Brain microvascular endothelial cell (primary cell): ENCODE data around the gene ZNF80.
"Not testable (repeated sequence)": the region's sequence is repeated elsewhere in the genome, so short reads cannot be mapped to it uniquely, and the experiment has no call there.

Source experiments
- DNase-seq: peaks from one replicate; pipeline ENCODE4 v3.0.0-alpha.2; 2020
- H3K27ac ChIP-seq: fragments of 250-450 bp; sonication (Bioruptor Pico); 2 replicates; pipeline ENCODE4 v1.5.1; 2020; ENCODE audit warnings: mild to moderate bottlenecking, moderate library complexity
- H3K27me3 ChIP-seq: fragments of 250-450 bp; sonication (Bioruptor Pico); replicated peaks from 2 replicates; pipeline ENCODE4 v1.5.1; 2020; ENCODE audit warnings: mild to moderate bottlenecking
- H3K36me3 ChIP-seq: fragments of 250-450 bp; sonication (Bioruptor Pico); replicated peaks from 2 replicates; pipeline ENCODE4 v1.5.1; 2020; ENCODE audit warnings: mild to moderate bottlenecking
- H3K4me3 ChIP-seq: 2 replicates; pipeline ENCODE4 v1.5.1; 2011; ENCODE audit warnings: low read depth, mild to moderate bottlenecking, control low read depth, low read length, moderate library complexity
- in situ Hi-C: cut with HindIII; loops from 2 replicates; pipeline ENCODE4 v1.10.0; 2017; ENCODE audit warnings: low sequenced_read_pairs, low pct_ligation_motif_present
- TF ChIP-seq, protein P1 (sequence below): IDR thresholded peaks from 2 replicates; pipeline ENCODE4 v1.5.1; 2011; ENCODE audit warnings: low read depth, mild to moderate bottlenecking, moderate library complexity, low read length, control low read depth, inconsistent platforms; ENCODE audit errors: missing control alignments

Gene ZNF80

DNA sequence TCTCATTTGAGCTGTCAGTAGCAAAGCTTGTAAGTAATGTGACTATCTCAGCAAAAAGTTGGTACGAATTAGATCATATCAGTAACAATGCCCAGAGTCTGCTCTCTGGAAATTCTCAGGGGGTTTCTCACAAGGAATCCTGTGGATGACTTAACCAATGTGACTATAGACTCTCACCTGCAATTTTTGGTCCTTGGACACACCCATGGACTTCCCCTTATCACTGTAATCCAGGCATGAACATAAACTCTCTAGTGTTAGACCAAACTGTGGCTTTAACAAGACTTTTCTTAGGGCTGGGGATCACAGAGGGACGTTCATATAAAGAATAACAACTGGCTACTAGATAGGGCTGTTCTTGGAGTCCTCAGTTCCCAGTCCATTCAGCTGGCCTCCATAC is 3.9 kb upstream of the ZNF80 start:
- Histone ChIP-seq H3K36me3 (no peaks in the 10 kb centered on the region), H3K27me3 (no peaks in the 10 kb centered on the region), H3K4me3 (no peak overlapping the region), H3K27ac (no peak overlapping the region)
- TF ChIP-seq, protein P1, sequence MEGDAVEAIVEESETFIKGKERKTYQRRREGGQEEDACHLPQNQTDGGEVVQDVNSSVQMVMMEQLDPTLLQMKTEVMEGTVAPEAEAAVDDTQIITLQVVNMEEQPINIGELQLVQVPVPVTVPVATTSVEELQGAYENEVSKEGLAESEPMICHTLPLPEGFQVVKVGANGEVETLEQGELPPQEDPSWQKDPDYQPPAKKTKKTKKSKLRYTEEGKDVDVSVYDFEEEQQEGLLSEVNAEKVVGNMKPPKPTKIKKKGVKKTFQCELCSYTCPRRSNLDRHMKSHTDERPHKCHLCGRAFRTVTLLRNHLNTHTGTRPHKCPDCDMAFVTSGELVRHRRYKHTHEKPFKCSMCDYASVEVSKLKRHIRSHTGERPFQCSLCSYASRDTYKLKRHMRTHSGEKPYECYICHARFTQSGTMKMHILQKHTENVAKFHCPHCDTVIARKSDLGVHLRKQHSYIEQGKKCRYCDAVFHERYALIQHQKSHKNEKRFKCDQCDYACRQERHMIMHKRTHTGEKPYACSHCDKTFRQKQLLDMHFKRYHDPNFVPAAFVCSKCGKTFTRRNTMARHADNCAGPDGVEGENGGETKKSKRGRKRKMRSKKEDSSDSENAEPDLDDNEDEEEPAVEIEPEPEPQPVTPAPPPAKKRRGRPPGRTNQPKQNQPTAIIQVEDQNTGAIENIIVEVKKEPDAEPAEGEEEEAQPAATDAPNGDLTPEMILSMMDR = no peak
- no peak for DNase-seq
- in situ Hi-C loops = no loop called here

DNA sequence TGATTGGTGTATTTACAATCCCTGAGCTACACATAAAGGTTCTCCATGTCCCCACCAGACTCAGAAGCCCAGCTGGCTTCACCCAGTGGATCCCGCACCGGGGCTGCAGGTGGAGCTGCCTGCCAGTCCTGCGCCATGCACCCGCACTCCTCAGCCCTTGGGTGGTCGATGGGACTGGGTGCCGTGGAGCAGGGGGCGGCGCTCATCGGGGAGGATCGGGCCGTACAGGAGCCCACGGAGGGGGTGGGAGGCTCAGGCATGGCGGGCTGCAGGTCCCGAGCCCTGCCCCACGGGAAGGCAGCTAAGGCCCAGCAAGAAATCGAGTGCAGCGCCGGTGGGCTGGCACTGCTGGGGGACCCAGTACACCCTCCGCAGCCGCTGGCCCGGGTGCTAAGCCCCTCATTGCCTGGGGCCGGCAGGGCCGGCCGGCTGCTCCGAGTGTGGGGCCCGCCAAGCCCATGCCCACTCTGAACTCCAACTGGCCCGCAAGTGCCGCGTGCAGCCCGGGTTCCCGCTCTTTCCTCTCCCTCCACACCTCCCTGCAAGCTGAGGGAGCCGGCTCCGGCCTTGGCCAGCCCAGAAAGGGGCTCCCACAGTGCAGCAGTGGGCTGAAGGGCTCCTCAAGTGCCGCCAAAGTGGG is 888 bp upstream of the ZNF80 start:
- DNase-seq, H3K27me3 ChIP-seq, H3K36me3 ChIP-seq, H3K4me3 ChIP-seq, H3K27ac ChIP-seq, in situ Hi-C loops: not testable (repeated sequence)

DNA sequence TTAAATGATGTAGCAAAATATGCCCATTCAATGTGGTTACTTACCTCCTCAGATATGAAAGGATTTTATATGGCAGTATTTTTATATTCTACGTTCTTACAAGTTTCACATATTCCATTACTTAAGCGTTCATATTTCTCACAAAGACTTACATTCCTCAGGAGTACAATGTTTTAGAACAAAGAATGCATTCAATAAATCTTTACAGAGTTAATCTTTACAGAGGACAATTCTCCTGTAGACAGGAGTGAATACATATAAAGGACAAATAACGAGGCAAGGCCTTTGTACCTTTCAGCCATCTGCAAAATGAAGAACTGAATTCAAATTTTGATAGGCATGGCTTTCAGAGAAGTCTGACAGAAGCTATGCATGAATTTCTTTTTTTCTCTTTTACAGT is 1.9 kb downstream of the ZNF80 start:
- in situ Hi-C loops = no loop called here
- Histone ChIP-seq H3K4me3 (no peak overlapping the region), H3K27me3 (no peaks in the 10 kb centered on the region), H3K36me3 (no peaks in the 10 kb centered on the region), H3K27ac (no peak overlapping the region)
- TF ChIP-seq, protein P1 = no peak
- no peak for DNase-seq

DNA sequence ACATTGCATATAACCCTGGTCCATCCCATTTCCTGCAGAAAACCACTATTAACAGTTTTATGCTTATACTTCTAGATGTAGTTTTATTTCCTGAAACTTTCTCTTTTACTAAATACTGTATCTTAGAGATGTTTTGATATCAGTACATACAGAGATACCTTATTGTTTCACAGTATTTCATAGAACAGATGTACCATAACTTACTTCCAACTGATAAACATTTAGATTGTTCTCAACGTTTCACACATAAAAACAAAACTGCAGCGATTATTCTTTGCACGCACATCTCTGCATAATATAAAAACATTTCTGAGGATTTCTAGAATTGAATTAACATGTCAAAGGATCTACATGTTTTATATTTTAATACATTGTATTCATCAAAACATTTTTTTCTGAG is 2.6 kb downstream of the ZNF80 start:
- in situ Hi-C loops = no loop called here
- Histone ChIP-seq H3K4me3 (no peak overlapping the region), H3K36me3 (no peaks in the 10 kb centered on the region), H3K27ac (no peak overlapping the region), H3K27me3 (no peaks in the 10 kb centered on the region)
- DNase-seq = no peak
- TF ChIP-seq, protein P1 = no peak

DNA sequence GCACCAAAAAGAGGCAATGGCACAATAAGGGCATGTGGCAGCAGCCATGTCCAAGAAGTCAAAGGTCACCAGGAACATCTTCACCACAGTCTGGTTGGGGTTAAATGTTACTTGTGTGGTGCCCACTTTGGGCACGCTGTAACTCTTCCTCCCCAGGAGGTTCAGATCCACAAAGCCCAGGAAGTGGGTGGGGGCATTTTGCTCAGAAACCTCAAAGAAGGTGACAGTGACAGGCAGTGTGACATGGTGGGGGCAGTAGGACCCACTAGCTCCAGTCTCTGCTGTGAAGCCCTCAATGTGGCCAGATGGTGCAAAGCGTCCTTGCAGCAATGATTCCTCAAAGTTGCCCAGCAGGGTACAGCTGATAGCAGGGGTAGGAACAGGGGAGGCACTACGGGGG is 5.8 kb downstream of the ZNF80 start:
- TF ChIP-seq, protein P1 = no peak
- Histone ChIP-seq H3K27ac (no peak overlapping the region), H3K36me3 (no peaks in the 10 kb centered on the region), H3K27me3 (no peaks in the 10 kb centered on the region), H3K4me3 (no peak overlapping the region)
- DNase-seq = no peak
- in situ Hi-C loops = no loop called here

DNA sequence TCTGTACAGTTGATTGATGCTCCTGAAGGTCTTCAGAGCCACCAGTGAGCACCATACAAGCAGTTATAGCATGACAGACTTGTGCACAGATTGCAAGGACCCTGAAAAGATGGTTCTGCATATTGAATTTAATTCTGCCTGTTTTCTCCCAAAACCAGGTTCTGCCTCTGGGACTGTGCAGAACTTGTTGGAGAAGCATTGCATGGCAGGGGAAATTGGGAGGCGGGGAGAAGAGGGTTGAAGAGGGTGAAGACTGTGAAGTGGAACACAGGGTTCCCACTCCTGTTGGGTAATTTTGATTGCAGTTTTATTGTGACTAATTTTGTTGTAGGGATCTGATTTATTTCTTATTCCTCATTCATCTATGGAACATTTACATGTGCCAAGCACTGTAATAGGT is 10.3 kb downstream of the ZNF80 start:
- no peak overlapping the region for H3K27ac ChIP-seq
- H3K4me3 ChIP-seq = no peak overlapping the region

More for the DNA sequence above, 10.3 kb downstream of the ZNF80 start:
- Histone ChIP-seq H3K27me3 (no peaks in the 10 kb centered on the region), H3K36me3 (no peaks in the 10 kb centered on the region)
- in situ Hi-C loops = no loop called here
- TF ChIP-seq, protein P1 = no peak
- no peak for DNase-seq
